WTC11 (cell line): ENCODE results near the gene FKBP14.

Experiments used
- ATF1 ChIP-seq: sonication (generic); formaldehyde crosslinking; IDR thresholded peaks from 2 replicates; pipeline ENCODE4 v1.8.1; 2023; ENCODE audit warnings: mild to moderate bottlenecking, moderate library complexity, missing genetic modification reagents
- ETV6 ChIP-seq: sonication (generic); formaldehyde crosslinking; IDR thresholded peaks from 2 replicates; pipeline ENCODE4 v1.8.1; 2022; ENCODE audit warnings: mild to moderate bottlenecking, missing genetic modification reagents
- FOXJ3 ChIP-seq: sonication (generic); formaldehyde crosslinking; IDR thresholded peaks from 2 replicates; pipeline ENCODE4 v1.9.0; 2021; ENCODE audit warnings: missing genetic modification reagents, mild to moderate bottlenecking, borderline replicate concordance
- IRF1 ChIP-seq: sonication (generic); formaldehyde crosslinking; IDR thresholded peaks from 2 replicates; pipeline ENCODE4 v1.8.0; 2023; ENCODE audit warnings: missing genetic modification reagents
- IRF2 ChIP-seq: sonication (generic); formaldehyde crosslinking; IDR thresholded peaks from 2 replicates; pipeline ENCODE4 v1.8.0; 2022; ENCODE audit warnings: low read depth, missing genetic modification reagents, borderline replicate concordance
- JUN ChIP-seq: sonication (generic); formaldehyde crosslinking; IDR thresholded peaks from 2 replicates; pipeline ENCODE4 v1.8.0; 2023; ENCODE audit warnings: mild to moderate bottlenecking, missing genetic modification reagents
- MYBL2 ChIP-seq: sonication (generic); formaldehyde crosslinking; IDR thresholded peaks from 2 replicates; pipeline ENCODE4 v1.8.1; 2023; ENCODE audit warnings: mild to moderate bottlenecking, moderate library complexity, missing genetic modification reagents
- TCF7 ChIP-seq: sonication (generic); formaldehyde crosslinking; IDR thresholded peaks from 2 replicates; pipeline ENCODE4 v1.8.0; 2022; ENCODE audit warnings: mild to moderate bottlenecking, low read depth, missing genetic modification reagents, moderate library complexity
- TEAD1 ChIP-seq: sonication (generic); formaldehyde crosslinking; IDR thresholded peaks from 2 replicates; pipeline ENCODE4 v1.8.0; 2022; ENCODE audit warnings: mild to moderate bottlenecking, missing genetic modification reagents
- TF ChIP-seq, protein P1 (sequence below): fragments of 200-600 bp; IDR thresholded peaks from 2 replicates; pipeline ENCODE4 v1.8.0; 2022; ENCODE audit warnings: antibody characterized with exemption

DNA sequence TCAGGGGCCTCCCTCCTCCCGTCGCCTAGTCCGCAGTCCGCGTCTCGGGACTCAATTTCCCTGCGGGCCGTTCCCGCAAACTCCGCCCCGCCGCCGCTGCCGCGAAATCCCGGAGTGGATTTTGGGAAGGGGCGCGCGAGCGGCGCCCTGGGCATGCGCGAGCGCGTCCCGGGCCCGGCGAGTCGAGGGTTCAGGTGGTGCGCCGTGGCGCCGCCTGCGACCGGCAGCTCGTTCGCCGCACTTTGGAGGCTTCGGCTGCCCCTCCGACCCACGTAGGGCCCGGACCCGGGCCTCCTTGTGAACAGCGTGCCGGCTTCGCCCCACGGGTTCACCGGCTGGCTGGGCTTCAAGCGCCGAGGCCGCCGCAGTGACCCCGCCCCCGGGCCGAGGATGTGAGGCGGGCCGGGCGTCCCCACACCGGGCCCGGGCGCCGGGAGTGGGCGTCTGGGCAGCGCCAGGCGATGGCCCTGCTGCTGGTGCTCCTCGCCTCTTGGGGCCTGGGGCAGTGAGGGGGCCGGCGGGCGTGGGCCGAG, 1.8 kb upstream of the FKBP14 start, which contains the start of gene PLEKHA8:
- TF ChIP-seq, protein P1, sequence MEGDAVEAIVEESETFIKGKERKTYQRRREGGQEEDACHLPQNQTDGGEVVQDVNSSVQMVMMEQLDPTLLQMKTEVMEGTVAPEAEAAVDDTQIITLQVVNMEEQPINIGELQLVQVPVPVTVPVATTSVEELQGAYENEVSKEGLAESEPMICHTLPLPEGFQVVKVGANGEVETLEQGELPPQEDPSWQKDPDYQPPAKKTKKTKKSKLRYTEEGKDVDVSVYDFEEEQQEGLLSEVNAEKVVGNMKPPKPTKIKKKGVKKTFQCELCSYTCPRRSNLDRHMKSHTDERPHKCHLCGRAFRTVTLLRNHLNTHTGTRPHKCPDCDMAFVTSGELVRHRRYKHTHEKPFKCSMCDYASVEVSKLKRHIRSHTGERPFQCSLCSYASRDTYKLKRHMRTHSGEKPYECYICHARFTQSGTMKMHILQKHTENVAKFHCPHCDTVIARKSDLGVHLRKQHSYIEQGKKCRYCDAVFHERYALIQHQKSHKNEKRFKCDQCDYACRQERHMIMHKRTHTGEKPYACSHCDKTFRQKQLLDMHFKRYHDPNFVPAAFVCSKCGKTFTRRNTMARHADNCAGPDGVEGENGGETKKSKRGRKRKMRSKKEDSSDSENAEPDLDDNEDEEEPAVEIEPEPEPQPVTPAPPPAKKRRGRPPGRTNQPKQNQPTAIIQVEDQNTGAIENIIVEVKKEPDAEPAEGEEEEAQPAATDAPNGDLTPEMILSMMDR = no peak
- TF ChIP-seq IRF1 (CRISPR knock-in tag) = no peak
- TF ChIP-seq IRF2 (CRISPR knock-in tag) = no peak
- TF ChIP-seq MYBL2 = no peak
- no peak for TF ChIP-seq TEAD1 (CRISPR knock-in tag)
- TF ChIP-seq JUN (CRISPR knock-in tag) = no peak
- no peak for TF ChIP-seq ATF1
- TF ChIP-seq ETV6 = no peak
- 0 out of 2 replicates have a peak, but pooled peaks have one; percentile 51 for TF ChIP-seq TCF7
- TF ChIP-seq FOXJ3 (CRISPR knock-in tag) = no peak
